GM18861 (cell line): ENCODE results near the gene SH3BP4.
"Not testable (repeated sequence)": the region's sequence is repeated elsewhere in the genome, so short reads cannot be mapped to it uniquely, and the experiment has no call there.

Experiments
- ATAC-seq: cut with Tn5 transposase; IDR thresholded peaks from one replicate; pipeline ENCODE4 v1.9.1; 2021; ENCODE audit not compliant: unreplicated experiment

Gene SH3BP4

DNA sequence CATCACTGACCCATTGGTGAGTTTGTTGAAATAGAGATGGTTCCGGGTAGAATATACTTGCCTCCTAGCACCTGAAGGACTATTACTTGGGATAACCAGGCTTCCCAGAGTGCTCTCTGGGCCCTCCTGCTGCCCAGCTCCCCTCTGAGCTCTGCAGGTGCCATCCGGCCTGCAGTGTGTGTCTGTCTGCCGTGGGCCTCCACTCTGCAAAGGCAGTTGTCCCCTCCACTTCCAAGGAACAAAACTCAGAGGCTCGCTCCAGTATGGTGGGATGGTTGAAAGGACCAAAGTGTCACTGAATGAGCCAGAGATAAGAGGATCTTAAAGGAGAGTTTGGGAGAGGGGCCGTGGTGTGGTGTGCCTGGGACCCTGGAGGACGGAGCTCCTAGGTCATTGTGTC, 57.3 kb downstream of the SH3BP4 start:
- no peak for ATAC-seq

DNA sequence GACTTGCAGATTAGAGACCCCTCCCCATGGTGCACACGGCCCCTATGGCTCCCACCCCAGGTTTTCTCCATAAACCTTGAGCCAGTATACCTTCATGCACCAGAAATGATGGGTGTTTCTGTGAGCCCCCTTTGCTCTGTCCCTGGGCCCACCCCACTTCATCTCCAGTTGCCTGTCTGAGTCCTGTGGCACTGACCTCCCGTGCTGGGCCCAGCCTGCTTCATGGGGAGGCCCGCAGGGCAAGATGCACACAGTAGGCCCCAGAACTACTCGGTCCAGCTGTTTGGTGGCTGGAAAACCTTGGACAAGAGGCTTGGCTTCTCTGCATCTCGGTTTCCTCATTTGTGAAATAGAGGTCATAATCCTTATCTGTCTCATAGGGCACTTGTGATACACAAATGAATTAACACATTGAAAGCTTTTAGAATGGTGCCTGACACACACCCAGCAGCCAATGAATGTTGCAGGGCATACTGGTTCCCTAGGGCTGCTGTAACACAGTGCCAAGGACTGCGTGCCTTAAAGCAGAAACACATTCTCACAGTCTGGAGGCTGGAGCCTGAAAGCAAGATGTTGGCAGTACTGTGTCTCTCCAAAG, 58.4 kb downstream of the SH3BP4 start:
- ATAC-seq, result no peak

DNA sequence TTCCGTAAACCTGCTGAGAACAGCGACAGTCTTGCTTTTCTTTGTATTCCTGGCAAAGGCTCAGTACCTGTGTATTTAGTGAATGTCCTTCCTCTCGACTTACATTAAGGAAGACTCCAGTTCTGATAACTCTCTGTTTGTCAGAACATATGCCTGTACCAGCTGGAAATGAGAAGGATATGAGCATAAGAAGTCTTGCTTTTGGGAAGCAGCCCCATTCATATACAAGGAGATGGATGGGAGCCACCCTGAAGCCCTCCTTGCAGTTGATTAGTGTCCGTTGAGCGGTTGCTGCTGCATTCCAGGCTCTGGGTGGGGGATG, 59.8 kb downstream of the SH3BP4 start:
- no peak for ATAC-seq

DNA sequence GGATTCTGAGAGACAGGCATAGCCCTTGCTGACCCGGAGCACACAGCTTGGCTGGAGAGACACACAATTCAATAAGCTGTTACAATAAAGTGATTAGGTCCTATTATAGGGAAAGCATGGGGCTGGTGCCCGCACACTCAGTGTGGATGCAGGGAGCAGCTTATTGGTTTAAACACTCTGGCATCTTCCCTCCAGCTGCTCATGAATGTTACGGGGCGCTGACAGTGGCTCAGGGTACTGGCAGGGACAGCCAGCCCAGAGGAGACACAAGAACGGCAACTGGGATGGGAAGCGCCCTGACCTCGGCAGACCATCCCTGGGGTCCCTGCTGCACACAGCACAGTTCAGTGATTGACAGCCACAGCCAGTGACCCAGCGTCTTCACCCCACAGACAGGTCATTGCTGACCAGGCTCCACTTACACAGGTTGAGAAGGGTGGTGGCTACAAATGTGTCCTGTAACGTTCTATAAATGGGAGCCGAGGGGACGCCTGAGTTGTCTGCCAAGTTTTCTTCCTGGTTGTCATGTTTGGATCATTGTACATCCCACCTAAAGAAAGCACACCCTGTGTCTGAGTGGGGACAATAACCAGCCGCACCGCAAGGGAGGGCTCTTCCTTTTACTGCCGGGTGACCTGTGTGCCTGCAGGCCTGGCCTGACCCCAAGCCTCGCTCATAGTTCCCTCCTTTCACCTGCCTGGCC, 60.3 kb downstream of the SH3BP4 start:
- ATAC-seq, result no peak

DNA sequence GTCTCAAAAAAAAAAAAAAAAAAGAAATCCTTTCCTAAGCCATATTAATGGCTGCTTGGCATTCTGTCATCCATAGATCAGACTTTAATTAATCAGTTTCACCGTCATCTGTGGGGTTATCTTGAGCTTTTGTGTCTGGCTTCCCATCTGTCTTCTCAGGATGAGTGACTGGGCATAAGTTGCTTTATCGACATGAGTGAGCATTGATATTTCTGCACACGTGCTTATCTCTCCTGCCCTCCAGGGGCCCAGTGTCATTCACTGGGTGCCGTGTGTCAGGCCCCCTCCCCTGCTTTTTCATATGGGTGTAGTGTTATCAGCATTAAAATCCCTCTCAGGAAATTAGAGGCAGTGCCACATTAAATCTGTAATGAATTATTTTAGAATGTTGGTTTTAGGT, 65.6 kb downstream of the SH3BP4 start:
- no peak for ATAC-seq

DNA sequence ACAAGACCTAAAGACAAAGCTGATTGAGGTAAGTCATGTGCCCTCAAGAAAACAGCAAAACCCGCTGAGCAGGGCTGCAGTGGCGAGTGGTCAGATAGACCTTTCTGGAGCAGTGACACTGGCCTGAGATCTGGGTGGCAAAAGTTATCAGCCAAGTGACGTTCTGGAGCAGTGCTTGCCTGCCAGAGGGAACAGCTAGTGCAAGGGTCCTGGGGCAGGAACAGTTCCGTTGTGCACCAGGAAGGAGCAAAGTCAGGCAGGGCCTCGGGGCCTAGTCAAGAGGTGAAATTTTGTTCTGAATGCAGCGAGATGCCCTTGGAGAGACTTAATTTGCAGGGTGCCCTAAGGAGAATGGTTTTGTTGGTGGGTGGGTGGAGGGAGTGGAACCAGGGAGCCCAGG, 67.0 kb downstream of the SH3BP4 start:
- ATAC-seq, result no peak

DNA sequence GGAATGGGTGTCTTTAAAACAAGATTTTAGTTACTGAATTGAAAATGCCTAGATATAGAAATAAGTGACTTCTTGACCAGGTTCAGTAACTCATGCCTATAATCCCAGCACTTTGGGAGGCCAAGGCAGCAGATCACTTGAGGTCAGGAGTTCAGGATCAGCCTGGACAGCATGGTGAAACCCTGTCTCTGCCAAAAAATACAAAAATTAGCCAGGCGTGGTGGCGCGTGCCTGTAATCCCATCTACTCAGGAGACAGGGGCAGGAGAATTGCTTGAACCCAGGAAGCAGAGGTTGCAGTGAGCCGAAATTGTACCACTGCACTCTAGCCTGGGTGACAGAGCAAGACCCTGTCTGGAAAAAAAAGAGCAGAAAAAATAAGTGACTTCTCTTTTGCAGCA, 68.3 kb downstream of the SH3BP4 start:
- not testable (repeated sequence) for ATAC-seq

DNA sequence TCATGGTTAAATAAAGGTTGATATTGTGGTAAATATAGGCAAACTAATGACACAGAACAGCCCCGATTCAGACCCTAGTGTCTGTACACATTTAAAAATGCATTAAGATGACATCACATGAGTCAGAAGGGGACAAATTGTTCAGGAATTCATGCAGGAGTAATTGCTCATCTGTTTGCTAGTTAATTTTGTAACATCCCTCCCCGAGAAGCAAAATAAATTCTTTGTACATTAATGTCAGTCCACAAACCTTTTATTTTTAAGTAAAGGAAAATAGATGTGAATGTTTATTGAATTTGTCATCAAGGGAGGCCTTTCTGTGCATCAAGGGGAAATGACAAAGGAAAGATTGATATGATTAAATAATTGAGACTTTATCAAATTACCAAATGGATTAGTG, 69.9 kb downstream of the SH3BP4 start:
- ATAC-seq, result no peak

DNA sequence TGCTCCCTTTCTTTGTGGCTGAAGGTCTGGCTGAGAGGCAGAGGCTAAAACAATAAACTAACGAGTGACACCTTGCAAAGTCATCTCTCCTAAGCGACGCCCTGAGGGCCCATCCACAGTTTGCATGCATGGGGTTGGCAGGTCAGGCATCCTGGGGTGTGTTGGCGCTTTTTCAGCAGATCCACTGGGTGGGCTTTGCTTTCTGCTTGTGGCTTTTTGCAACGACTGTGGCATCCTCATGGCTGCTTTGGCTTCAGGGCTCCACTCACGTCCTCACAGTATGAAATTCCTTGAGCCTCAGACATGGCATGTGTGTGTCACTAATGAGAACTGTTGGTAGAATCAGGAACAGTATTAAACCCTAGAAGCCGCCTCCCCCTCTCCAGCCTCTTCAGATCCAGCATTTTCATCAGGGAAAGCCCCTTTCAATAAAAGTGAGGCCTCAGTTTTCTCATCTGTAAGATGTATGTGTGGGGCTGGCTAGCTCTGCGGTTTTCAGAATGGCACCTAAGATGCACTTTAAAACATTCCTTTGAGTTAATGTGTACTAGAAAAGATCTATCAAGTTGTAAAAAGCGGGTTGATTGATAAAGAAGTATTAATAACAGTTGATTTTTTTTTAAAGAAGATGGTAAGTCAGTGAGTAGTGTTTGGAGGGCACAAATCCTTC, 72.5 kb downstream of the SH3BP4 start:
- ATAC-seq, result no peak

DNA sequence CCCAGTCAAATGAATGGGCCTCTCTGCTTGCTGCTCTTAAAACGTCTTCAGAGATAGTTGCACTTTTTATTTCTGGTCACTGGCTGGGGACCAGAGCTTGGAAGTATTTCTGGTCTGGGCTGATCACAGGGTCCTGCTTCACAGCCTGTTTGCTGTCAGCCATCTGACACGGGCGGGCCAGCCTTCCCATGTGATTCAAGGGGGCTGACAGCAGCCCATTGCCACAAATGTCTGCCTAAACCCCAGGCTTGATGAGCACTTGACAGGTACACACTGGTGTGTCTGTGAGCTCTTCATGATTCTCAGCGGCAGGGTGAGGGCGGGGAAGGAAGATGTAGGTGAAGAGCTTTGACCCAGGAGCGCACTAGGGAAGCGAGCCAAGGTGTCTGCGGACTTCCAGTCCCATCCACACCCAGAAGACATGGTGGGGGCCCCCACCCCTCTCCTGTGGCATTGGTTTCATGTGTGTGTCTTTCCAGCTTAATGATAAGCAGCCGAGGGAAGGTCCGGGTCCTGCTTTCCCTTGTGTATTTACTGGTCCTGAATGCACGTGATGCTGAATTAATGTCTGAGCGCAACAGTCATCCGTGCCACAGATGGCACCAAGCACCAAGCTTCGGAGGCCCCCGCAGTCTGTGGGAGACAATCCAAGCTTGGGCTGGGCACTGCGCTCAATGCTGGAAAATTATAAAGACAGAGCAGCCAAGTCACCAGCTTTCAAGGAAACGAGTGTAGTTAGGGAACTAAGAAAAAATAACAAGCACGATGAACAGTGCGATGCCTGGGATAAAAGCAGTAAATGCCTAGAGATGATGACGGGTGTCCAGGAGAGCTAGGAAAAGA, 73.3 kb downstream of the SH3BP4 start:
- no peak for ATAC-seq

DNA sequence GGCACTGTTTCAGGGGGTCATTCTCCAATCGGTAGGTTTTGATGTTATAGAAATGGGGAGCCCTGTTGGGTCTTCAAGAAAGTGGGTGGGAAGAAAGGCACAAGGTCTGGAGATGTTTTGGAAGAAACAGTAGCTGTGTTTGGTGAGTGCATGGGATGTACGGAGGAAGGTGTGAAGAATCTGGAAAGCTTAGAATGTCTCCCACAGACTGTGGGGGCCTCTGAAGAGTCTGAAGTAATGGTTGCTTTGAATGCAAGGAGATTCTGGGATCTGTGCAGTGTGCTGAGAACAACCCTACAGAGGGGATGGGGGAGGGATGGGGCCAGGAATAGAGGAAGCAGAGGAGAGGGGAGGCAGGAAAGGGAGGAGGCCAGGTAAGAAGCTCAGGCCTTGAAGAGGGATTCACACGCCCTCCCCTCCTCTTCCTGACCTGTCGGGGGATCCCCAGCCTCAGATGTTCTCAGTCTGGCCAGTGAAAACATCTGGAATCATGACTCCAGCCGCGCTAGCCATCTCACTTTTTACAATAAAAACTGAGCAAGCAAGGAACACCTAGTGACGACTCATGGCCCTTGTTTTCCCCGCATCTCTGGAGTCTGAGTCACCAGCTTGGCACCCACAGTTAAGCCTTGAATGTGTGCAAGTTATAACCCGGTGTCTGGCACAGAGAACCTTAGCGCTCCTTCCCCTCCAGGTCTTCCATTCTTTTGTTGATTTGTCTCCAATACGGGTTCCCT, 74.2 kb downstream of the SH3BP4 start:
- no peak for ATAC-seq

DNA sequence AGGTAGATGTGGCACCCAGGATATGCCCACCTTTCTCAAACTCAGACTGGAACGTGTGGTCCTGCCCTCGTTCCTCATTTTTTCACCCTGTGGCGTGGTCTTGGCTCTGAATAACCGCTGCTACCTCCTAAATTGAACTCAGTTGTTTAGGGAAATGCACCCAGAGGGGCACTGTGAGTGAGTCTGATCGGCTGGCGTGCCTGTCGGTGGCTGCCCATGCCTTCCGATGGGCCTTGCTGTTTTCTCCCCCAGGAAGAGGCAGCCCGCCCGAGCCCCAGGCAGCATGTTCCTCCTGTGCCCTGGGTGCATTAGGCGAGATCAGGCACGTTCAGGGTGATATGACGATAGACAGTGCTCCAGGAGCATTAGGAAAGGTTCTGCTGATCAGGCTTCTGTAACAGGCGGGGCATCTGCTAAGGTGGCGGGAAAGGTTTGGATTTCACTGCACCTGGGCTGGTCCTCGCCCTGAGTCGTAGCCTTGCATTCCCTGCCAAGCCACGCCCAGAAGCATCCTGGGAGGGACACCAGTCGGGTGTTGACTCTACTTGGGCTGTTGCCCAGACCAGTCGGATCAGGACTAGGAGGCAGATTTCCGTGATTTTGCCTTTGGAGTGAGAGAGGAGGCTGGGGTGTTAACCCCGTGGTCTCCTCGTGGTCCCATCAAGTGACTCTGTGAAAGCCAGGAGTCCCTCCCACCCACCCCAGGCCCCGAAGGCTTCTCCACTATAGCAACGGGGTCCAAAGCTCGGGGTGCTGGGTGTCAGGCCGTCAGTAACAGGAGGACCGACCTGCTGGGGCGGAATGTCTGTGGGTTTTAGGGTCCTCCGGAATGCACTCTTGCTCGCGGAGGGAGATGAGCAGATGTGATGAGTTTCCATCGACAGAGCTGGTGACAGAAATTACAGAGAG, 75.1 kb downstream of the SH3BP4 start:
- no peak for ATAC-seq

DNA sequence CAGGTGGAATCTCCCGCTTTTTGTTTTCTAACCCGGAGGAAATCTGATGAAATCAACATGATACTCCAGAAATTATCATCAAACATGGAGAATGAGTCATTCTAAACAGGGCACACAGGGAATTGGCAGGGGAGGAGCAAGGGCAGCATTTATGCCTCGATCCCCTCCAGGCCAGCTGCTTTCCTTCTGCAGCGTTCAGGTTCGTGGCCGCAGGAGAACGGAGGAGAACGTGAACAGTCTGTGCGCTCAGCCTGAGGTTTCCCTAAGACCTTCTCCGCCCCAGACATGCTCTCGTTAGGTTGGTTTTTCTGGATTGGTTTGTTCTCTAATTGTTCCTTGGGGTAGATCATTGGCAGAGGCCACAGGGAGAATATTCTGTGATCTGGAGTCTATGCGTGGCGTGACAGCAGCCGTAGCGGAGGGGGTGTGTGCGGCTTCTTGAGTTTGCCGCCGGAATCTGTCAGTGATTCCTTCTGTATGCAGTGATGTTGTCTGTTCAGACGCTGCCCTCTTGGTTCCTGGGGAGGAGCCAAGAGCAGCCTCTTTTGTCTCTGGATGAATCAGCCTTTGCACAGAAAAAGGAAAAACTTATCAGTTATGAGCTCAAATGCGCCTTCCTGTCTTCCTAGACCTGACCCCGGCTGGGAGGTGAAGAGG, 75.9 kb downstream of the SH3BP4 start:
- no peak for ATAC-seq

DNA sequence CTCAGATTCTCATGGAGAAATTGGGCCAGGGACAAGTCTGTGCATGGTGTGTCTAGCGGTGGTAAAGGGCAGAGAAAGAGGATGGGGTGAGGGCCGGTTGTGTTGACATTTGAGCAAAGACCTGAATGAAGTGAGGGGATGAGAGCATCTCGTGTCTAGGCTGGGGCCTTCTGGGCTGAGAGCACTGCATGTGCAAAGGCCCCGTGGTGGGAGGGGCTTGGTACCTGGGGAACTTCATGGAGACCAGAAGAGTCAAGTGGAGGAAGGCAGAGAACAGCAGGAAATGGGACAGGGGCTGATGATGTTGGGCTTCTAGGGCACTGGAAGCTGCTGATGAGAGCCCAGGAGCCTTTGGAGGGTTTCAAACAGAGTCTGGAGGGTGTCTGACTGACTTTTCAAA, 76.8 kb downstream of the SH3BP4 start:
- ATAC-seq, result no peak

DNA sequence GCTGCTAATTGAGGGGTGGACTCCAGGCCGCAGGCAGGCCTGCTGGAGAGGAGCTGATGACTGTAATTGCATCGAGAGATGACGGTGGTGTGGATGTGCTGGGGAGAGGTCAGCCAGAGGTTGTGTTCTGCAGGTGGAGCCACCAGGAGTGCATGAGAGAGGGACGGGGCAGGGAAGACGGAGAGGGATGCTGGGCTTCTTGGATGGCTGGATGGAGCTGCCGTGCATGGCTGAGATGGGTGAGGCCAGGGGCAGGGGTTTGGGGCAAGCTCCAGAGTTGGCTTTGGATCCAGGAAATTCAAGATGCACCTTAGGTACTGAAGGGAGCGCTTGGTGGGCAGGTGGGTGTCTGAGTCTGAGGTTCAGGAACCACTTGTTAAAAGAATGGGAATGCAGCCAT, 77.2 kb downstream of the SH3BP4 start:
- ATAC-seq, result no peak

DNA sequence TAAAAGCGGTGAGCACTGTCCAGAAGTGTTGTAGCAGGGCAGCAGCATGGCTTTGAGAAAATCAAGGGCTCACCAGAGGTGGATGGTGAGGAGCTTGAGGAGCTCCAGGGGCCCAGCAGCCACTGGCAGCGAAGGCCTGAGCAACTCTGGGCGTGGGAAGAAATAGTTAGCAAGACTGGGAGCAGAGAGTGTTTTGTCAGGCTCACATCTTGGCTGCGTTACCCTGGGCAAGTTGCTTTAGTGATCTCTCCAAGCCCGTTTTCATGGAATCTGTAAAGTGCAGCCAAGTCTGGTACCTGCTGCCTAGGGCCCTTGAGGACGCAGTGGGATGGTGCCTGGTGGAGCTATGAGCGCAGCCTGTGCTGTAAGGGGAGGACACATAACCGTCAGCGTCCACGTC, 78.3 kb downstream of the SH3BP4 start:
- no peak for ATAC-seq

DNA sequence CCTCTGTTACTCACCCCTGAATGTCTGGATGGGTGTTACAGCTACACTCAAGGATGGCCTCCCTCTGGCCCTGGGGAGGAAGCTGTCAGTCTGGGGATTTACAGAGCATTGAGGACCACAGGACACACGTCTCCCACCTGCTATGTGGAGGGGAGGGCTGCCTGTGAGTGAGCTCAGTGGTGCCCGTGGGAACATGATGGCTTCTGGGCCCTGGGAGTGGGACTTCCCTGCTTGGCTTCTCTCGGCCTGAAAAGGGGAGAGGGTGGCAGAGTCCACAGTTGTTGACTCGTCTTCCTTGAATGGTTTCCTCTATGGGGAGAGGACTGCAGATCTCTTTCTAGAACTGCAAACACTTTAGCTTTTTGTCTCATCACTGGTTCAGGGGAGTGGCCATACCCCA, 79.1 kb downstream of the SH3BP4 start:
- no peak for ATAC-seq

DNA sequence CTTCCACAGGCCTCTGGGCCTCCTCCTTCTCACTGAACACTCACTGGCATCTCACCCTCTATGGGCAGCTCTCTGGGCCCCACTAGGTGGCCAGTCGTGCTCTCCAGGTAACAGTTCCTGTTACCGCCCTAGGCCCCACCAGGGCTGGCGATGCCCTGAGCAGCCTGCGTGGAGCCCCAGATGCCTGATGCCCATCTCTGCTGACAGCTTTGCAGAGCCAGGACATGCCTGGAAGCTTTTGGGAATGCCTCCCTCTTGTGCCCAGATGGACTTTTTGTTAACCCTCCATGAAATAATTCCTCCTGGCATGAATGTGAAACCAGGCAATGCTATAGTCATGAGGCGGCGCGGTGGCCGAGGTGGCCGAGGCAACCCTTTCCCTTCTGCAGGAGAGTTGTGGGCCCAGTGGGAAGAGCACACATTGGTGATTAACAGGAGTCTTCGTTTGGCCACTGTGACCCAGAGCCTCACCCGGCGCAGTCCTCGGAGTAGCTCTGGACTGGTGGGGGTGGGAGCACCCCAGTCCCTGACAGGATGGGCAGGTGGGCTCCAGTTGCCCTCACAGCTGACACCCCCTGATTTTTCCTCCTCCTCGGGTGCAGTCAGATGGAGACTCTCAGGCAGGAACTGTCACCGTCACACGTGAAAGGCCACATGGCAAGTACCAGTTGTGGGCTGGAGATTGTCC, 80.0 kb downstream of the SH3BP4 start:
- no peak for ATAC-seq

DNA sequence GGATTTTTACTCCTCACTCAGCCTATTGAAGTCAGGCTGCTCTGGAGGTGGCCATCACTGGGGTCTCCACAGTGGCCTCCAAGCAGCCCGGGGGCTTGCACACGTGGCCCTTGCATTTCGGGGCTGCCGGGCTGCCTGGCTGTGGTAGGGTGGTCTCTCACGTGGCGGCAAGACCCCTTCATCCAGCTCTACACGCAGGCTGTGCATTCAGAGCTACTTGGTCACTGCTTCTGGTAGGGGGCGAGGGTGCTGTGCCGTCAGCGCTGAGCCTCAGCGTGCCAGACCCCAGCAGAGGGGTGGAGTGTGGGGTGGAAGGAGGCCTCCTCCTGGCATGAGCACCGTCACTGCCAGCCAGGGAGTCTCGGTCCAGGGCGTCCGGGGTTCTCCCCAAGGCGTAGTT, 80.6 kb downstream of the SH3BP4 start:
- ATAC-seq, result no peak
